ENCODE results near the gene OR9G4. TPM values are rescaled to one million over a fixed set of nuclear protein-coding genes. Genes with fewer than 3 reads are reported as not detected.

Gene OR9G4
- total RNA-seq, 1 donor from 2014 or later = not detected

DNA sequence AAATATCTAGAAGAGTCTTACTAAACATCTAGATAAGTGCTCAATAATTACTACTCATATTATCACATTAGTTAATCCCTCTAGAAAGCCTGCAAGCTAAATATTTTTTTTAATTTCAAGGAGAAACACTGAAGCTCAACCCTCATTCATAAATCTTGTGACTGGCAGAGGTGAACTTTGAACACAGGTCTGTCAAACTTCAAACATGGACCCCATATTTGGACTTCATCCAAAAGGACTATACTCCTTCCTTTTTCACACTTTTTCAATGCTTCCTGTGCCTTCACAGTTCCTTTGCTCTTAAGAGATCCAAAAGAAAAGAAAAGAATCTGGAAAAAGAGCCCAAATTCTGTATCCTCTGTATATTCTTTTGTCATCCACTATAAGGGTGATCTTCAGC, 28.3 kb upstream of the OR9G4 start:
- Mint-ChIP-seq H3K4me3 (no peak overlapping the region), H3K4me1 (no peaks in the 10 kb centered on the region), H3K27me3 (ENCODE audit: insufficient read depth, low read depth) (peaks cover 2% of the 10 kb centered on the region), H3K9me3 (no peaks in the 10 kb centered on the region), H3K36me3 (no peaks in the 10 kb centered on the region), H3K27ac (no peak overlapping the region)
- Histone ChIP-seq H3K9me3 (ENCODE audit: low read depth) (no peaks in the 10 kb centered on the region), H4K20me1 (ENCODE audit: low read depth) (no peaks in the 10 kb centered on the region), H3K27ac (no peak overlapping the region), H3K9ac (no peak overlapping the region), H3K4me3 (no peak overlapping the region), H3K36me3 (no peaks in the 10 kb centered on the region), H3F3A (ENCODE audit: low read depth) (no peaks in the 10 kb centered on the region), H3K4me2 (no peak overlapping the region), H2AFZ (replicated peaks) (no peak overlapping the region), H3K27me3 (no peaks in the 10 kb centered on the region), H3K79me2 (ENCODE audit: low read depth) (no peaks in the 10 kb centered on the region), H3K4me1 (no peaks in the 10 kb centered on the region)
- DNase-seq (ENCODE audit: low spot score) = no peak
- TF ChIP-seq, protein P1, sequence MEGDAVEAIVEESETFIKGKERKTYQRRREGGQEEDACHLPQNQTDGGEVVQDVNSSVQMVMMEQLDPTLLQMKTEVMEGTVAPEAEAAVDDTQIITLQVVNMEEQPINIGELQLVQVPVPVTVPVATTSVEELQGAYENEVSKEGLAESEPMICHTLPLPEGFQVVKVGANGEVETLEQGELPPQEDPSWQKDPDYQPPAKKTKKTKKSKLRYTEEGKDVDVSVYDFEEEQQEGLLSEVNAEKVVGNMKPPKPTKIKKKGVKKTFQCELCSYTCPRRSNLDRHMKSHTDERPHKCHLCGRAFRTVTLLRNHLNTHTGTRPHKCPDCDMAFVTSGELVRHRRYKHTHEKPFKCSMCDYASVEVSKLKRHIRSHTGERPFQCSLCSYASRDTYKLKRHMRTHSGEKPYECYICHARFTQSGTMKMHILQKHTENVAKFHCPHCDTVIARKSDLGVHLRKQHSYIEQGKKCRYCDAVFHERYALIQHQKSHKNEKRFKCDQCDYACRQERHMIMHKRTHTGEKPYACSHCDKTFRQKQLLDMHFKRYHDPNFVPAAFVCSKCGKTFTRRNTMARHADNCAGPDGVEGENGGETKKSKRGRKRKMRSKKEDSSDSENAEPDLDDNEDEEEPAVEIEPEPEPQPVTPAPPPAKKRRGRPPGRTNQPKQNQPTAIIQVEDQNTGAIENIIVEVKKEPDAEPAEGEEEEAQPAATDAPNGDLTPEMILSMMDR (IDR thresholded peaks at IDR 0.05) = no peak
- TF ChIP-seq EZH2phosphoT487 (IDR thresholded peaks at IDR 0.05) (no peak), EZH2 (IDR thresholded peaks at IDR 0.05) (no peak)

DNA sequence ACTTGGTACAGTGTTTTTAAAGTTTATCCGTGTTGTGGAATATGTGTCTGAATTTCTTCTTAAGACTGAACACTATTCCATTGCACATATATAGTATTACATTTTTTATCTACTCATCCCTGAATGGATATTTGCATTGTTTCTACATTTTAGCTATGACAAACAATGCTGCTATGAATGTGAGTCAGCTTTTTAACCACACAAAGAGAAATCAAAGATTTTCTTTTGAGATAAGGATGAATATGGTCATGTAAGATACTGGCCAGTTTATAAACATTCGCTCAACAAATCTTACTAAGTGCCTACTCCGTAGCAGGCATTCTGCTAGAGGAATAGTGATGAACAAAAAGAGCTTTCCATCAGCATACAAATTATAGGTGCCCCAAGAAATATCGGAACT, 16.5 kb upstream of the OR9G4 start:
- no peaks in the 10 kb centered on the region for H3K36me3 ChIP-seq
- H3K79me2 ChIP-seq (ENCODE audit: low read depth) = no peaks in the 10 kb centered on the region
- H3K9me3 Mint-ChIP-seq = no peaks in the 10 kb centered on the region
- no peaks in the 10 kb centered on the region for H3K9me3 ChIP-seq (ENCODE audit: low read depth)
- no peak overlapping the region for H3K4me2 ChIP-seq
- H3K36me3 Mint-ChIP-seq = no peaks in the 10 kb centered on the region
- DNase-seq (ENCODE audit: low spot score) = no peak
- H3K4me1 ChIP-seq = no peaks in the 10 kb centered on the region
- H3K4me1 Mint-ChIP-seq = no peaks in the 10 kb centered on the region
- H3K9ac ChIP-seq = no peak overlapping the region
- no peak overlapping the region for H3K4me3 Mint-ChIP-seq
- H2AFZ ChIP-seq (replicated peaks) = no peak overlapping the region
- no peaks in the 10 kb centered on the region for H4K20me1 ChIP-seq (ENCODE audit: low read depth)
- no peaks in the 10 kb centered on the region for H3F3A ChIP-seq (ENCODE audit: low read depth)
- TF ChIP-seq, protein P1 (IDR thresholded peaks at IDR 0.05) = no peak
- TF ChIP-seq EZH2phosphoT487 (IDR thresholded peaks at IDR 0.05) (no peak), EZH2 (IDR thresholded peaks at IDR 0.05) (no peak)
- H3K4me3 ChIP-seq = no peak overlapping the region
- H3K27me3 ChIP-seq = no peaks in the 10 kb centered on the region
- H3K27me3 Mint-ChIP-seq (ENCODE audit: insufficient read depth, low read depth) = peaks cover 2% of the 10 kb centered on the region
- no peak overlapping the region for H3K27ac ChIP-seq
- H3K27ac Mint-ChIP-seq = no peak overlapping the region

DNA sequence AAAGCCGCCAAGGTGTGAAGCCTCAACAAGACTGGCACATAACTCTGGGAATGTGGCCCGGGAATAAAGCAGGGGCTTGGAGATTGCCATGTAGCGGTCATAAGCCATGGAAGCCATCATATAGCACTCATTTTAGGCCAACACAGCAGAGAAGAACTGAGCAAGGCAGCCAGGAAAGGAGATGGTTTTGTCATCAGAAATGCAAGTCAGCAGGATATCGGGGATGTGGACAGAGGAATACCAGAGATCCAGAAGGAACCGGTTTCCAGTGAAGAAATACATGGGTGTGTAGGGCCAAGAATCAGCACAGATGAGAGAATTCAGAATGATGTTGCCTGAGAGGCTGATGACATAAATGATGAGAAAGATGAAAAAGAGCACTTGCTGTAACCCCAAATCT, 3.0 kb upstream of the OR9G4 start:
- Mint-ChIP-seq H3K36me3 (no peaks in the 10 kb centered on the region), H3K27ac (no peak overlapping the region), H3K4me1 (no peaks in the 10 kb centered on the region), H3K9me3 (no peaks in the 10 kb centered on the region), H3K4me3 (no peak overlapping the region), H3K27me3 (ENCODE audit: insufficient read depth, low read depth) (peaks cover 3% of the 10 kb centered on the region)
- Histone ChIP-seq H3K4me1 (peaks cover 7% of the 10 kb centered on the region), H3K9me3 (ENCODE audit: low read depth) (no peaks in the 10 kb centered on the region), H3F3A (ENCODE audit: low read depth) (no peaks in the 10 kb centered on the region), H3K27me3 (no peaks in the 10 kb centered on the region), H3K27ac (no peak overlapping the region), H3K79me2 (ENCODE audit: low read depth) (no peaks in the 10 kb centered on the region), H2AFZ (replicated peaks) (no peak overlapping the region), H3K9ac (no peak overlapping the region), H3K4me2 (no peak overlapping the region), H3K4me3 (no peak overlapping the region), H4K20me1 (ENCODE audit: low read depth) (no peaks in the 10 kb centered on the region), H3K36me3 (no peaks in the 10 kb centered on the region)
- no peak for DNase-seq (ENCODE audit: low spot score)
- TF ChIP-seq, protein P1 (IDR thresholded peaks at IDR 0.05) = no peak
- no peak for TF ChIP-seq EZH2phosphoT487 (IDR thresholded peaks at IDR 0.05)
- no peak for TF ChIP-seq EZH2 (IDR thresholded peaks at IDR 0.05)

Measured in neural progenitor cell (in vitro differentiated cells).